Measurements from ENCODE around the gene RHEBL1. TPM values are rescaled to one million over a fixed set of nuclear protein-coding genes. Genes with fewer than 3 reads are reported as not detected.

Gene RHEBL1
- total RNA-seq, 1 experiment from 2014 or later = 2.9 TPM

GRCh38 chr12:49094975-49095365 is 25.2 kb upstream of the RHEBL1 start:
- Histone ChIP-seq H3K9me3 (ENCODE audit: insufficient read depth, low read depth) (no peaks in the 10 kb centered on the region), H3K27ac (no peak overlapping the region), H3K4me1 (replicated peaks; ENCODE audit: insufficient read depth) (peaks cover 11% of the 10 kb centered on the region; the same call in 1 of the 2 replicates), H3K79me2 (ENCODE audit: low read depth) (no peaks in the 10 kb centered on the region), H3F3A (ENCODE audit: insufficient read depth, low read depth) (peaks cover 21% of the 10 kb centered on the region; the same call in 1 of the 2 replicates), H3K27me3 (ENCODE audit: insufficient read depth, low read depth) (peaks cover 23% of the 10 kb centered on the region), H3K9me2 (ENCODE audit: insufficient read depth) (no peaks in the 10 kb centered on the region), H2AFZ (no peak overlapping the region), H4K20me1 (ENCODE audit: insufficient read depth) (no peaks in the 10 kb centered on the region), H3K4me2 (peak overlapping the region; percentile 59), H3K36me3 (ENCODE audit: low read depth) (no peaks in the 10 kb centered on the region), H3K4me3 (no peak overlapping the region; the same call in 1 of the 2 replicates)
- ChIA-PET CTCF (interaction anchor here (0.6 to 0.8 kb wide), 3 partner anchors 19 to 39 kb away, joined by 3 to 4 read pairs (median 3); no protein-coding TSS in a partner anchor), POLR2A (ENCODE audit: unreplicated experiment) (interaction anchor here (0.6 kb wide), 1 partner anchor 22 kb away, joined by 3 read pairs; no protein-coding TSS in a partner anchor)
- intact Hi-C loops (cut with micrococcal nuclease; ENCODE audit: unreplicated experiment) = no loop called here
- TF ChIP-seq CTCF (conservative IDR thresholded peaks at IDR 0.05) (no peak), EZH2 (IDR thresholded peaks at IDR 0.05; ENCODE audit: low read depth) (no peak)
- BruUV-seq (replicated peaks) = no TSS peak
- no peak for DNase-seq

GRCh38 chr12:49094160-49094974 is 24.6 kb upstream of the RHEBL1 start, which contains the start of gene DHH:
TSS of gene DHH (minus strand) at chr12:49094801. CDS start at chr12:49094512, 289 bp downstream.
- H3K27me3 ChIP-seq (ENCODE audit: insufficient read depth, low read depth) = peaks cover 23% of the 10 kb centered on the region
- H3K4me3 ChIP-seq = peak within 1 kb of the TSS; percentile 8; the same call in 1 of the 2 replicates
- DNase-seq = no peak
- intact Hi-C loops (cut with micrococcal nuclease; ENCODE audit: unreplicated experiment) = no loop called here
- no peaks in the 10 kb centered on the region for H3K79me2 ChIP-seq (ENCODE audit: low read depth)
- no peaks in the 10 kb centered on the region for H3K36me3 ChIP-seq (ENCODE audit: low read depth)
- no peaks in the 10 kb centered on the region for H3K9me3 ChIP-seq (ENCODE audit: insufficient read depth, low read depth)
- peaks cover 21% of the 10 kb centered on the region; the same call in 1 of the 2 replicates for H3F3A ChIP-seq (ENCODE audit: insufficient read depth, low read depth)
- no peak within 1 kb of the TSS for H2AFZ ChIP-seq
- H3K4me1 ChIP-seq (replicated peaks; ENCODE audit: insufficient read depth) = peaks cover 11% of the 10 kb centered on the region; the same call in 1 of the 2 replicates
- BruUV-seq (replicated peaks) = no TSS peak
- no peak within 1 kb of the TSS for H3K27ac ChIP-seq
- H3K4me2 ChIP-seq = peak within 1 kb of the TSS; percentile 59
- TF ChIP-seq EZH2 (IDR thresholded peaks at IDR 0.05; ENCODE audit: low read depth) = no peak
- no peak for TF ChIP-seq CTCF (conservative IDR thresholded peaks at IDR 0.05)
- ChIA-PET POLR2A (ENCODE audit: unreplicated experiment) (interaction anchor here (0.6 kb wide), 1 partner anchor 23 kb away, joined by 3 read pairs; no protein-coding TSS in a partner anchor), CTCF (interaction anchor here (0.6 to 0.8 kb wide), 2 partner anchors 25 to 38 kb away, joined by 3 to 4 read pairs; no protein-coding TSS in a partner anchor)
- no peaks in the 10 kb centered on the region for H4K20me1 ChIP-seq (ENCODE audit: insufficient read depth)
- no peaks in the 10 kb centered on the region for H3K9me2 ChIP-seq (ENCODE audit: insufficient read depth)

GRCh38 chr12:49093792-49094159 is 24.0 kb upstream of the RHEBL1 start:
- TF ChIP-seq EZH2 (IDR thresholded peaks at IDR 0.05; ENCODE audit: low read depth) (no peak), CTCF (conservative IDR thresholded peaks at IDR 0.05) (no peak)
- ChIA-PET POLR2A (ENCODE audit: unreplicated experiment) (no interaction called here), CTCF (no interaction called here)
- no peaks in the 10 kb centered on the region for H3K9me3 ChIP-seq (ENCODE audit: insufficient read depth, low read depth)
- BruUV-seq (replicated peaks) = no TSS peak
- H3K4me2 ChIP-seq = no peak overlapping the region
- no peaks in the 10 kb centered on the region for H4K20me1 ChIP-seq (ENCODE audit: insufficient read depth)
- H3K4me3 ChIP-seq = no peak overlapping the region
- peaks cover 23% of the 10 kb centered on the region for H3K27me3 ChIP-seq (ENCODE audit: insufficient read depth, low read depth)
- peaks cover 21% of the 10 kb centered on the region; the same call in 1 of the 2 replicates for H3F3A ChIP-seq (ENCODE audit: insufficient read depth, low read depth)
- H2AFZ ChIP-seq = no peak overlapping the region
- no peaks in the 10 kb centered on the region for H3K36me3 ChIP-seq (ENCODE audit: low read depth)
- no peak for DNase-seq
- no peaks in the 10 kb centered on the region for H3K79me2 ChIP-seq (ENCODE audit: low read depth)
- intact Hi-C loops (cut with micrococcal nuclease; ENCODE audit: unreplicated experiment) = no loop called here
- peaks cover 12% of the 10 kb centered on the region; the same call in 1 of the 2 replicates for H3K4me1 ChIP-seq (replicated peaks; ENCODE audit: insufficient read depth)
- no peaks in the 10 kb centered on the region for H3K9me2 ChIP-seq (ENCODE audit: insufficient read depth)
- H3K27ac ChIP-seq = no peak overlapping the region
